ENCODE measurements around the gene ZFYVE21. TPM values are rescaled to one million over a fixed set of nuclear protein-coding genes. Genes with fewer than 3 reads are reported as not detected.

ZFYVE21 gene
- total RNA-seq, 1 experiment from 2014 or later = 49.7 TPM

- Histone ChIP-seq H3K4me2 (ENCODE audit: insufficient read depth, insufficient read length, low read length) (no peak overlapping the region), H3K79me2 (ENCODE audit: insufficient read depth, low read length) (no peaks in the 10 kb centered on the region; the same call in 1 of the 2 replicates), H3K23ac (ENCODE audit: insufficient read length, low read depth, low read length) (no peak overlapping the region), H3K23me2 (ENCODE audit: insufficient read length, low read depth, low read length, poor library complexity, severe bottlenecking) (no peaks in the 10 kb centered on the region), H3K4ac (ENCODE audit: low read depth, low read length) (no peak overlapping the region), H3K56ac (ENCODE audit: insufficient read length, low read depth, low read length) (no peak overlapping the region), H4K91ac (ENCODE audit: insufficient read length, low read depth, low read length) (no peak overlapping the region), H2BK20ac (ENCODE audit: low read depth, low read length, poor library complexity, severe bottlenecking) (no peak overlapping the region), H2BK12ac (ENCODE audit: insufficient read length, low read depth, low read length) (no peak overlapping the region), H2AFZ (ENCODE audit: low read length) (no peak overlapping the region), H2BK120ac (ENCODE audit: low read depth, low read length, poor library complexity, severe bottlenecking) (no peak overlapping the region), H3T11ph (ENCODE audit: low read length) (no peak overlapping the region), H4K8ac (replicated peaks; ENCODE audit: insufficient read length, low read depth, low read length) (no peak overlapping the region), H3K18ac (ENCODE audit: insufficient read length, low read depth, low read length) (no peak overlapping the region), H3K9ac (ENCODE audit: extremely low read depth, insufficient read length, low read length) (no peak overlapping the region), H3K14ac (ENCODE audit: insufficient read depth, low read length) (no peak overlapping the region), H3K4me1 (ENCODE audit: insufficient read depth, low read length) (no peaks in the 10 kb centered on the region; the same call in 1 of the 2 replicates), H3K27me3 (ENCODE audit: insufficient read depth, low read length) (no peaks in the 10 kb centered on the region), H3K9me3 (ENCODE audit: control insufficient read depth, low read depth, low read length) (no peaks in the 10 kb centered on the region), H4K5ac (ENCODE audit: insufficient read length, low read depth, low read length) (no peak overlapping the region), H3K27ac (ENCODE audit: insufficient read length, low read depth, low read length) (no peak overlapping the region), H2BK15ac (ENCODE audit: low read depth, low read length) (no peak overlapping the region), H4K20me1 (ENCODE audit: control insufficient read depth, insufficient read depth, insufficient read length) (no peaks in the 10 kb centered on the region), H2BK5ac (ENCODE audit: insufficient read length, low read length) (no peak overlapping the region), H2AK5ac (ENCODE audit: insufficient read length, low read length) (no peak overlapping the region), H3K79me1 (ENCODE audit: insufficient read depth, low read depth, low read length, poor library complexity, severe bottlenecking) (peaks cover 7% of the 10 kb centered on the region)
- Mint-ChIP-seq H3K4me3 (no peak overlapping the region), H3K27ac (no peak overlapping the region; a peak in 2 of 7 replicates), H3K36me3 (ENCODE audit: insufficient read depth in 1 of 3, low read depth in 3 of 3) (peaks cover 0 to 9% (median 7%) of the 10 kb centered on the region in 3 experiments; a peak in 5 of 7 replicates), H3K9me3 (no peaks in the 10 kb centered on the region), H3K4me1 (peaks cover 0 to 6% of the 10 kb centered on the region in 2 experiments; a peak in 1 of 4 replicates), H3K27me3 (ENCODE audit: low read depth) (no peaks in the 10 kb centered on the region)
- TF ChIP-seq CTCF (conservative IDR thresholded peaks at IDR 0.05) = no peak
- no CpG with 5 or more reads among the region's 20 CpGs for WGBS (ENCODE audit: extremely low coverage, insufficient read length, low lambda C conversion rate)
- DNase-seq = no peak
These were observed 8.5 kb downstream of the ZFYVE21 start for GRCh38 chr14:103724116-103724515.
